Right lobe of liver (tissue), 6 donors: ENCODE data around the gene HEY2. TPM values are rescaled to one million over a fixed set of nuclear protein-coding genes. Genes with fewer than 3 reads are reported as not detected.

Source experiments
- ATAC-seq, 4 donors: fragments of 200-7000 bp; cut with Tn5 transposase; one replicate each; pipeline ENCODE4 v1.9.1; 2020; ENCODE audit warnings: mild to moderate bottlenecking in 4 of 4, moderate library complexity in 4 of 4
- DNase-seq, 3 donors: peaks; one replicate each; pipeline ENCODE4 v3.0.0-alpha.2; 2020
- H3K27ac ChIP-seq, 3 donors: fragments of 200-600 bp; one replicate each; pipeline ENCODE4 v1.8.0; 2022
- H3K27me3 ChIP-seq, 2 donors: fragments of 200-600 bp; one replicate each; pipeline ENCODE4 v1.8.0; 2022
- H3K36me3 ChIP-seq, 4 donors: fragments of 200-600 bp; sonication (generic) in 1 of 4; one replicate each; pipeline versions ENCODE4 v1.5.1 to v1.8.0; 2017 to 2022; ENCODE audit warnings: control low read depth in 1 of 4
- H3K4me1 ChIP-seq, 4 donors: fragments of 200-600 bp; sonication (generic) in 1 of 4; one replicate each; pipeline versions ENCODE4 v1.5.1 to v1.8.0; 2017 to 2022; ENCODE audit warnings: control low read depth in 1 of 4
- H3K4me3 ChIP-seq, 3 donors: fragments of 200-600 bp; one replicate each; pipeline ENCODE4 v1.8.0; 2022
- H3K9me3 ChIP-seq, 4 donors: fragments of 200-600 bp; sonication (generic) in 1 of 4; one replicate each; pipeline versions ENCODE4 v1.5.1 to v1.8.0; 2017 to 2022; ENCODE audit warnings: control low read depth in 1 of 4
- CTCF ChIP-seq, 4 donors: fragments of 200-600 bp in 3 of 4; fragments of 450-650 bp in 1 of 4; IDR thresholded peaks; one replicate each; pipeline versions ENCODE4 v1.5.1 to v1.8.0; 2016 to 2022; ENCODE audit warnings: antibody characterized with exemption in 4 of 4, mild to moderate bottlenecking in 2 of 4
- POLR2A ChIP-seq: fragments of 450-650 bp; IDR thresholded peaks from one replicate; pipeline ENCODE4 v1.6.1; 2017; ENCODE audit warnings: antibody characterized with exemption, mild to moderate bottlenecking
- WGBS: methylation state at CpG from one replicate; pipeline ENCODE4 v1.1.6; 2018; ENCODE audit warnings: low coverage, low lambda C conversion rate; ENCODE audit not compliant: insufficient coverage; ENCODE audit errors: missing lambda C conversion rate; 5-methylcytosine and 5-hydroxymethylcytosine counted together
- intact Hi-C, 2 donors: fragments of 100-400 bp; cut with DNase I; formaldehyde crosslinking; loops; one replicate each; pipeline versions ENCODE4 v1.11.2 to v1.14.1; 2022
- total RNA-seq, 6 experiments: library from RNA; depleted of rRNA in 2 of 6; stranded (reverse); fragments of >200 nt in 2 of 6; fragmentation: NEBNext Ultra II Directional in 3 of 6; extraction: Animal tissue kit (Norgen Biotek cat#: 25700) in 3 of 6; gene quantifications; one replicate each; pipeline versions ENCODE4 v1.1.0 to v1.2.4, GENCODE V29; 2016 to 2023
- donor health status: DM: no; HTN: yes; CAD: no.
- donor health status: DM: no; HTN: no; CAD: no.
- donor health status: DM: no; HTN: no; CAD: no.
- donor health status: DM: no; HTN: yes; CAD: no.
- donor health status: DM: no; HTN: yes; CAD: no.

HEY2 gene
- total RNA-seq, 6 experiments from 2014 or later, result 0.74 to 2.6 (median 1.6) TPM

GRCh38 chr6:125810445-125810844 lies 61.0 kb downstream of the HEY2 start:
- DNase-seq (no peak), ATAC-seq (no peak)
- Histone ChIP-seq H3K4me1 (peaks cover 0 to 12% (median 2%) of the 10 kb centered on the region in 4 donors), H3K9me3 (no peaks in the 10 kb centered on the region), H3K27ac (no peak overlapping the region), H3K27me3 (no peaks in the 10 kb centered on the region), H3K4me3 (no peak overlapping the region), H3K36me3 (no peaks in the 10 kb centered on the region)
- 85% methylated on average over 1 of the region's 1 CpG for WGBS
- intact Hi-C loops, result no loop called here
- TF ChIP-seq POLR2A (no peak), CTCF (IDR thresholded peaks at IDR 0.05) (no peak)

Other genes starting within 250 kb of the HEY2 start
- gene NCOA7, start 41.3 kb downstream of the HEY2 start, total RNA-seq, result 10 to 100 TPM; 11.4 to 71.8 (median 23.0) TPM
- gene HINT3, start 207.1 kb downstream of the HEY2 start, total RNA-seq, result 10 to 100 TPM in 5 of 6 experiments, 1 to 10 TPM in 1; 8.5 to 16.6 (median 14.3) TPM
- 10 to 100 TPM; 12.6 to 36.0 (median 25.3) TPM for gene TRMT11, start 236.9 kb downstream of the HEY2 start, total RNA-seq